OCI-LY7 (cell line): ENCODE data around the gene AK5. TPM values are rescaled to one million over a fixed set of nuclear protein-coding genes. Genes with fewer than 3 reads are reported as not detected.

ENCODE experiments used
- BruUV-seq: library from RNA; stranded (reverse); fragments of 400-500 nt; replicated peaks from 2 replicates; lab custom pipeline; 2021; lab: Mats Ljungman, UMichigan
- CTCF ChIA-PET: fragments of 300-600 bp; sonication (Branson Sonifier 250); formaldehyde crosslinking; loops from one replicate; lab custom pipeline; 2022; ENCODE audit warnings: antibody characterized with exemption; ENCODE audit not compliant: unreplicated experiment; lab: Charles Lee
- POLR2A ChIA-PET: fragments of 300-600 bp; sonication (Branson Sonifier 250); formaldehyde crosslinking; loops from one replicate; lab custom pipeline; 2022; ENCODE audit warnings: antibody characterized with exemption; lab: Charles Lee
- DNase-seq: peaks from one replicate; pipeline ENCODE4 v3.0.0-alpha.2; 2015; ENCODE audit warnings: low spot score
- H2AFZ ChIP-seq: fragments of 200-600 bp; sonication (generic), shearing (Covaris generic); 2 replicates; pipeline ENCODE4 v1.6.1; 2014; ENCODE audit warnings: mild to moderate bottlenecking, antibody characterized with exemption, low read length, moderate library complexity
- H3K27ac ChIP-seq: fragments of 200-600 bp; sonication (generic); 2 replicates; pipeline ENCODE4 v1.5.1; 2014; ENCODE audit warnings: mixed run types, low read depth, mild to moderate bottlenecking, moderate library complexity, low read length, inconsistent platforms; ENCODE audit not compliant: poor library complexity, severe bottlenecking
- H3K36me3 ChIP-seq: fragments of 200-600 bp; sonication (generic); 2 replicates; pipeline ENCODE4 v1.6.1; 2014; ENCODE audit warnings: mild to moderate bottlenecking, antibody characterized with exemption, low read length, moderate library complexity, mixed read lengths; ENCODE audit not compliant: insufficient read depth
- H3K4me1 ChIP-seq: fragments of 200-600 bp; sonication (generic); 2 replicates; pipeline ENCODE4 v1.5.1; 2014; ENCODE audit warnings: mild to moderate bottlenecking, low read length; ENCODE audit not compliant: insufficient read depth, poor library complexity, severe bottlenecking
- H3K4me2 ChIP-seq: fragments of 200-600 bp; sonication (generic); 2 replicates; pipeline ENCODE4 v1.6.1; 2014; ENCODE audit warnings: mild to moderate bottlenecking, low read length
- H3K4me3 ChIP-seq: fragments of 200-600 bp; sonication (generic); 2 replicates; pipeline ENCODE4 v1.5.1; 2014; ENCODE audit warnings: mild to moderate bottlenecking, low read depth, low read length; ENCODE audit not compliant: poor library complexity, severe bottlenecking
- H3K79me2 ChIP-seq: fragments of 200-600 bp; sonication (generic); 2 replicates; pipeline ENCODE4 v1.6.1; 2016; ENCODE audit warnings: low read depth, mild to moderate bottlenecking, low read length, moderate library complexity, mixed read lengths; ENCODE audit not compliant: insufficient read depth
- H3K9me2 ChIP-seq: fragments of 200-600 bp; sonication (generic); 2 replicates; pipeline ENCODE4 v1.6.1; 2016; ENCODE audit warnings: mild to moderate bottlenecking, low read length, mixed read lengths; ENCODE audit not compliant: insufficient read depth
- H3K9me3 ChIP-seq: fragments of 200-600 bp; sonication (generic); 2 replicates; pipeline ENCODE4 v1.6.1; 2014; ENCODE audit warnings: mild to moderate bottlenecking, mixed run types, low read length, mixed read lengths
- H4K20me1 ChIP-seq: fragments of 200-600 bp; sonication (generic); 2 replicates; pipeline ENCODE4 v1.6.1; 2014; ENCODE audit warnings: mild to moderate bottlenecking, antibody characterized with exemption, low read length, moderate library complexity, mixed read lengths; ENCODE audit not compliant: insufficient read depth
- CTCF ChIP-seq: fragments of 200-600 bp; sonication (generic); conservative IDR thresholded peaks from 2 replicates; pipeline ENCODE4 v1.5.1; 2014; ENCODE audit warnings: mild to moderate bottlenecking, antibody characterized with exemption, low read length, moderate library complexity, mixed read lengths
- EZH2phosphoT487 ChIP-seq: fragments of 200-600 bp; sonication (generic); IDR thresholded peaks from 2 replicates; pipeline ENCODE4 v1.6.1; 2018; ENCODE audit warnings: low read depth, borderline replicate concordance, mild to moderate bottlenecking, mixed run types, antibody characterized with exemption, low read length, moderate library complexity, mixed read lengths
- intact Hi-C: fragments of 100-400 bp; cut with micrococcal nuclease; formaldehyde crosslinking; loops from one replicate; pipeline ENCODE4 v1.10.0; 2022; ENCODE audit not compliant: unreplicated experiment
- total RNA-seq, 2 experiments: library from RNA; depleted of rRNA in 1 of 2; stranded (reverse); fragments of >200 nt in 1 of 2; shearing (Covaris generic) in 1 of 2; gene quantifications; 2 replicates each; pipeline ENCODE4 v1.2.3, GENCODE V29; 2014 to 2022

AK5 gene
- total RNA-seq, 2 experiments from 2014 or later, result not detected

- intact Hi-C loops, result no loop called here
- Histone ChIP-seq H3K4me3 (no peak overlapping the region), H3K9me2 (no peaks in the 10 kb centered on the region), H3K4me2 (no peak overlapping the region), H3K4me1 (no peaks in the 10 kb centered on the region), H3K79me2 (no peaks in the 10 kb centered on the region), H3K36me3 (no peaks in the 10 kb centered on the region), H2AFZ (no peak overlapping the region), H4K20me1 (no peaks in the 10 kb centered on the region), H3K27ac (no peak overlapping the region), H3K9me3 (no peaks in the 10 kb centered on the region)
- CTCF ChIA-PET, result no interaction called here
- POLR2A ChIA-PET, result interaction anchor here (0.7 to 1.1 kb wide), 2 partner anchors 32 to 69 kb away, joined by 3 to 5 read pairs; no protein-coding TSS in a partner anchor
- no peak for DNase-seq
- BruUV-seq, result no TSS peak
- TF ChIP-seq EZH2phosphoT487 (no peak), CTCF (no peak)
These were observed 40.5 kb downstream of the AK5 start for GRCh38 chr1:77322061-77322900.

- Histone ChIP-seq H3K4me1 (no peaks in the 10 kb centered on the region), H4K20me1 (no peaks in the 10 kb centered on the region), H2AFZ (no peak overlapping the region), H3K79me2 (no peaks in the 10 kb centered on the region), H3K9me2 (no peaks in the 10 kb centered on the region), H3K9me3 (no peaks in the 10 kb centered on the region), H3K27ac (no peak overlapping the region), H3K36me3 (no peaks in the 10 kb centered on the region), H3K4me2 (no peak overlapping the region), H3K4me3 (no peak overlapping the region)
- ChIA-PET POLR2A (no interaction called here), CTCF (no interaction called here)
- no peak for TF ChIP-seq EZH2phosphoT487
- TF ChIP-seq CTCF, result no peak
- BruUV-seq, result no TSS peak
- intact Hi-C loops, result no loop called here
- no peak for DNase-seq
These were observed 51.7 kb downstream of the AK5 start for GRCh38 chr1:77333501-77333900.

- H3K79me2 ChIP-seq, result no peaks in the 10 kb centered on the region
- BruUV-seq, result no TSS peak
- no peaks in the 10 kb centered on the region for H3K4me1 ChIP-seq
- POLR2A ChIA-PET, result interaction anchor here (0.6 kb wide), 1 partner anchor 328 kb away, joined by 3 read pairs; no protein-coding TSS in a partner anchor
- CTCF ChIA-PET, result no interaction called here
- DNase-seq, result no peak
- H3K4me3 ChIP-seq, result no peak overlapping the region
- H2AFZ ChIP-seq, result no peak overlapping the region
- H3K9me3 ChIP-seq, result no peaks in the 10 kb centered on the region
- no peak for TF ChIP-seq CTCF
- TF ChIP-seq EZH2phosphoT487, result no peak
- intact Hi-C loops, result no loop called here
- H3K27ac ChIP-seq, result no peak overlapping the region
- H3K9me2 ChIP-seq, result no peaks in the 10 kb centered on the region
- no peaks in the 10 kb centered on the region for H3K36me3 ChIP-seq
- H4K20me1 ChIP-seq, result no peaks in the 10 kb centered on the region
- no peak overlapping the region for H3K4me2 ChIP-seq
These were observed 54.9 kb downstream of the AK5 start for GRCh38 chr1:77336729-77337128.
